GM13977 (cell line): ENCODE results near the gene SERPINA12.

ENCODE experiments used
- DNase-seq: peaks from one replicate; pipeline ENCODE4 v3.0.0; 2012; ENCODE audit warnings: low spot score
- in situ Hi-C: fragments of 300-500 bp; cut with MboI; formaldehyde crosslinking; loops from one replicate; pipeline ENCODE4 v1.12.0; 2022; ENCODE audit warnings: low sequenced_read_pairs, low pct_unique_long_range_greater_than_20kb, mixed read lengths, inconsistent platforms; ENCODE audit not compliant: unreplicated experiment
- TF ChIP-seq, protein P1 (sequence below): IDR thresholded peaks from 2 replicates; pipeline ENCODE4 v1.5.1; 2012; ENCODE audit warnings: mild to moderate bottlenecking, control low read depth; ENCODE audit not compliant: insufficient read depth; ENCODE audit errors: extremely low read depth, missing control alignments

Gene SERPINA12

DNA sequence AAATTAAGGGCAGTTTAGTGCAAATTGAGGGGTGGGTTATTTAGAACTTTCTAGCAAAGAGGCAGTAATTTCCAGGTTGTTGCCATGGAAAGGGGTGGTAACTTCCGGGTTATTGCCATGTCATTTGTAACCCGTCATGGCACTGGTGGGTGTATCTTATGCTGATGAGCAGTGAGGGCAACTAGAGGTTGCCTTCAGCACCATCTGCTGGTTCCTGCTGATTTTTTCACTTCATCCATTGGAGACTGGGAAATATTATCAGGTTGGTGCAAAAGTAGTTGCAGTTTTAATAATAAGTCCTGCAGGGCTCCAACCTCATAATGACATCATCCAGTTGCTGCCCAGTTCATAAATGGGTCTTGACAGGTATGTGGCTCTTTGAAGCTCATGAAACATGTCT is 27.6 kb upstream of the SERPINA12 start:
- TF ChIP-seq, protein P1, sequence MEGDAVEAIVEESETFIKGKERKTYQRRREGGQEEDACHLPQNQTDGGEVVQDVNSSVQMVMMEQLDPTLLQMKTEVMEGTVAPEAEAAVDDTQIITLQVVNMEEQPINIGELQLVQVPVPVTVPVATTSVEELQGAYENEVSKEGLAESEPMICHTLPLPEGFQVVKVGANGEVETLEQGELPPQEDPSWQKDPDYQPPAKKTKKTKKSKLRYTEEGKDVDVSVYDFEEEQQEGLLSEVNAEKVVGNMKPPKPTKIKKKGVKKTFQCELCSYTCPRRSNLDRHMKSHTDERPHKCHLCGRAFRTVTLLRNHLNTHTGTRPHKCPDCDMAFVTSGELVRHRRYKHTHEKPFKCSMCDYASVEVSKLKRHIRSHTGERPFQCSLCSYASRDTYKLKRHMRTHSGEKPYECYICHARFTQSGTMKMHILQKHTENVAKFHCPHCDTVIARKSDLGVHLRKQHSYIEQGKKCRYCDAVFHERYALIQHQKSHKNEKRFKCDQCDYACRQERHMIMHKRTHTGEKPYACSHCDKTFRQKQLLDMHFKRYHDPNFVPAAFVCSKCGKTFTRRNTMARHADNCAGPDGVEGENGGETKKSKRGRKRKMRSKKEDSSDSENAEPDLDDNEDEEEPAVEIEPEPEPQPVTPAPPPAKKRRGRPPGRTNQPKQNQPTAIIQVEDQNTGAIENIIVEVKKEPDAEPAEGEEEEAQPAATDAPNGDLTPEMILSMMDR = no peak
- no peak for DNase-seq
- in situ Hi-C loops = no loop called here

DNA sequence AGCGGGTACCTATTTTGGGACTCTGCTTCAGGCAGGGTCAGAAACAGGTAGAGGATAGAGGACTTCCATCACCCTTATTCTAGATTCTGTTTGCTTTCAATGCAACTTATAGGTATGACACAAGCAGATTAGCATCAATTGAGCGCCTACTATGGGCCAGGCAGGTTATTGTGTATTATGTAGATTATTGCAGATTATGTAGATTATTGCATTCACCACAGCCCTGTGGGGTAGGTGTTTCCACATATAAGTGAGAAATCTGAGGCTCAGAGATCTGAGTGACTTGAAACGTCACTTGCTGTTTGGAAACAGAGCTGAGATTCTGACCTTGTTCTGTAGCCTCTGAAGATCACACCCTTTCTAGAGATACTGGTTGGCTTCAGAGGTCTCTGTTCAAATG is 26.2 kb upstream of the SERPINA12 start:
- TF ChIP-seq, protein P1 = no peak
- in situ Hi-C loops = no loop called here
- DNase-seq = no peak

DNA sequence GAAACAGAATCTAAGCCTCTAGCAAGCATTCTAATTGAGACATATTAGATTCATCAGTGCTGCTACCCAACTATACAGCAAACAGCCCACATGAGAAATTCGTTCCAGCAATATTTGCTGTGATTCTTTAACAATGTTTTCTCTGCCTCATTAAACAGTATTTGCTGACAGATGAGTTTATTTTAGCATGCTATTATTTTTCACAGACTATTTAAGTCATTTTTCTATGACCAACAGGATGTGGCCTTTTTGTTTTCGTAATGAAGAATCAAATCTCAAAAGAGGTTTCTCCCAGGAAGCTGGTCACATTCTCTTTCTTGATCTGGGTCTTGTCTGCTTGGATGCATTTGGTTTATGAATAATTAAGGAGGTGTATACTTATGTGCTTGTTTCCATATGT is 23.2 kb upstream of the SERPINA12 start:
- TF ChIP-seq, protein P1 = no peak
- DNase-seq = no peak
- in situ Hi-C loops = no loop called here

DNA sequence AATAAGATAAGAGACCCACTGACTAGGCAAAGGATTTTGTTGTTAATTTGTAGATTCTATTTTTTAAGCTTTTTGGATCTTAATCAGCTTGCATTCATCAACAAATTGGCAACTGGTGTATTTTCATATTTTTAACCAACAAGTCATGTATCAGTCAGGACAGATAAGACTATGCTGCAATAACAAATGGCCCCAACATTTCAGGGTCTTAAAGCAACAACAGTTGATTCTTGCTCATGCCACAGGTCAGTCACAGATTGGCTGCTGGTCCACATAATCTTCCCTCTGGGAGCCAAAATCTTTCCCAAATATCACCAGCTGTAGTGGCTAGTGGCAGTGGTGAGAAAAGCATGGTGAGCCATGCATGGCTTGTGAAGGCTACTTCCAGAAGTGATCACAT is 21.9 kb upstream of the SERPINA12 start:
- DNase-seq = no peak
- TF ChIP-seq, protein P1 = no peak
- in situ Hi-C loops = no loop called here

DNA sequence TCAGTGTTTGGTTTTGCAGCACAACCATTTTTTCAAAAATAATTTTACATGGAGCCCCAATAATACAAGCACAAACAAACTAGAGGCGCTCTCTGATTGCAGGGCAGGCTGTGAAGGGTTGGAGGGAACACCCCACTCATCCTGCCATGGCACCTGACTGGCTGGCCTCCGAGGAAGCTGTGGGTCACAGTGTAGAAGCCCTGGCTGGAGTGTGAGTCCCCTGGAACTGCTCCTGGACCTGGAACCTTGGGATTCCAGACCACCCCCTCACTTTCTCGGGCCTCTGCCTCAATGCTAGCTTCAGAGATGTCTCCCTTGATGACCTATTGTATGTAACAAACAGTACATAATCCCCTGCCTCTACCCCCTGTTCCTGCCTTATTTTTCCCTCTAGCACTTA is 14.8 kb upstream of the SERPINA12 start:
- TF ChIP-seq, protein P1 = no peak
- in situ Hi-C loops = no loop called here
- DNase-seq = no peak

DNA sequence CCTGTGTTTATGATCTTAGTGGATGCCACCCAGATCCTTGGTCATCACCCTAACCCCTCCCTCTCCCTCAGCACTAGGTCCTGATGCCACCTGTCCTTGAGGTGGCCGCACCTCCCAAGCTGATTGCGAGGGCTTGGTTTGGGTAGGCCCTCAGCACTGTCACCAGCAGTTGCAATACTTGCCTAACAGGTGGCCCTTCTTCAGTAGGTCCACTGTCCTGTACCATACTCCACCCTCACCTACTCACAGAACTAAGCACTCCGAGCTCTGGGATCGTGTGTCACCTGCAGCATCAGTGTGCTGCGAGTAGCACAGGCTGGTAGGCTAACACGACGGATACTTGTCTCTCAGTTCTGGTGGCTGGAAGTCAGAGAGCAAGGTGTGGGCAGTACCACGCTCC is 14.0 kb upstream of the SERPINA12 start:
- no peak for DNase-seq
- in situ Hi-C loops = no loop called here
- TF ChIP-seq, protein P1 = no peak
